A549 (cell line): Measurements from ENCODE around the gene VPS45.

Experiments used
- CEBPB ChIP-seq, 2 experiments: fragments of >200 bp in 1 of 2; sonication (Bioruptor Twin) in 1 of 2; formaldehyde crosslinking in 1 of 2; IDR thresholded peaks; 2 replicates each; pipeline ENCODE4 v1.6.1; 2012 to 2016
- CTCF ChIP-seq: fragments of >200 bp; sonication (Bioruptor Twin); formaldehyde crosslinking; IDR thresholded peaks from 3 replicates; pipeline ENCODE4 v1.5.1; 2016
- MAX ChIP-seq: IDR thresholded peaks from 2 replicates; pipeline ENCODE4 v1.6.1; 2012
- MYC ChIP-seq: IDR thresholded peaks from 2 replicates; pipeline ENCODE4 v1.6.1; 2012; ENCODE audit warnings: mild to moderate bottlenecking, inconsistent platforms, low read length, improper control_type of control experiment, borderline replicate concordance
- POLR2A ChIP-seq: IDR thresholded peaks from 2 replicates; pipeline ENCODE4 v1.6.1; 2012; ENCODE audit warnings: mild to moderate bottlenecking, low read length
- TF ChIP-seq, protein P1 (sequence below): IDR thresholded peaks from 2 replicates; pipeline ENCODE4 v1.6.1; 2012; ENCODE audit warnings: low read depth, borderline replicate concordance

DNA sequence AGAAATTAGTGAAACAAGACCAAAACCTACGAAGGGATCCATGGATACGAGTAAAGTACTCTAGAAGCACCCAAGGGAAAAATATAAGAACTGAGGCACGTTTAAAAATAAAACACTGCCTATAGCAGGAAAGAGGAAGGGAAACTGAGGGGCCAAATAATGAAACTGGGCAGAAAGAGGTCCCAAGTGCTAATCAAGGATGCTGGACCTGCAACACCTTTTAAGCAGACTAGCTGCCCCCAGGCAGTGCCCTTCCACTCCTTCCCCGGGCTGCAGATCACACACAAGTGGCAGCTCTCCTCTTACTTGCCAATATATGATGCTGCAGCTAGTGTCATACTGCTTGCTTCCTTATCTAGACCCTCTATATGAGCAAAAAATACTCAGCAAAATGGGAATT is 49.4 kb upstream of the VPS45 start:
- TF ChIP-seq, protein P1, sequence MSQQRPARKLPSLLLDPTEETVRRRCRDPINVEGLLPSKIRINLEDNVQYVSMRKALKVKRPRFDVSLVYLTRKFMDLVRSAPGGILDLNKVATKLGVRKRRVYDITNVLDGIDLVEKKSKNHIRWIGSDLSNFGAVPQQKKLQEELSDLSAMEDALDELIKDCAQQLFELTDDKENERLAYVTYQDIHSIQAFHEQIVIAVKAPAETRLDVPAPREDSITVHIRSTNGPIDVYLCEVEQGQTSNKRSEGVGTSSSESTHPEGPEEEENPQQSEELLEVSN = no peak
- TF ChIP-seq MYC (no peak), CTCF (no peak), CEBPB (IDR thresholded peaks at IDR 0.05) (no peak), POLR2A (no peak), MAX (no peak)
